Activated T-helper 1 cell treated with Interleukin-2 at 50 U/mL for 16 hours (primary cell): ENCODE measurements around the gene AP2M1.

ENCODE experiments used
- DNase-seq: peaks from one replicate; pipeline ENCODE4 v3.0.0-alpha.2; 2020; ENCODE audit warnings: low read depth

Gene AP2M1

DNA sequence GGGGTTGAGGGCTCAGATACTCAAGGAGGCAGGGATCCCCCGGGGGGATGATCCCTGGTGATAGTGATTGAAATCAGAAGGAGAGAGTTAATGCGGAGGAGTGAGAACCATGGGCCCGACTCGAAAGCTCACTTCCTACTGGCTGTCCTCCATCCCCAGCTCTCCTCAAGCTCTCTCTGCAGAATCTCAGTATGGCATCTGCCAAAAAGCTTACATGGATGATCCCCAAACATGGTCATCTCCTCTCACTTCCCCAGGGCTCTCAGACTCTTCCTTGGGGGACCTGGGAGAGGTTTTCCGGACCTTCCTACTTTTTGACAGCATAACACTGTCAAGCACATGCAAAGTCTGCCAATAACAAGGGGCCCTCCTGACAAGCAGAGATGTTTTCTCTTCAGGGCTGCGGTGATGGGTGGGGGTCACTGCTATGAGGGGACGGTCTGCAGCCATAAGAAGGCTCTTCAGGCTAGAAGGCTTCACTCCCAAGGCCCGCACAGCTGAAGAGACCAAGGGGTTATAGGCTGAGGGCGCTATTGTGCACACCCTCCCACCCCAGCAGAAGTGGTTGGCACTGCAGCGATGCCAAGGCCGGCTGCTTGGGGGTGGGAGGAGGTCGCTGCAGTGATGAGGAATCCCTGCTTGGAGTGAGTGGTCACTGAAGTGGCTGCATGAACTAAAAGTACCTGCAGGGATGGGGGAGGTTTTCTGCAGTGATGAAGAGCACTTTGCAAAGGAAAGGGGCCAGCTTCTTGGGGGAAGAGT lies 53.9 kb downstream of the AP2M1 start:
- DNase-seq: no peak

DNA sequence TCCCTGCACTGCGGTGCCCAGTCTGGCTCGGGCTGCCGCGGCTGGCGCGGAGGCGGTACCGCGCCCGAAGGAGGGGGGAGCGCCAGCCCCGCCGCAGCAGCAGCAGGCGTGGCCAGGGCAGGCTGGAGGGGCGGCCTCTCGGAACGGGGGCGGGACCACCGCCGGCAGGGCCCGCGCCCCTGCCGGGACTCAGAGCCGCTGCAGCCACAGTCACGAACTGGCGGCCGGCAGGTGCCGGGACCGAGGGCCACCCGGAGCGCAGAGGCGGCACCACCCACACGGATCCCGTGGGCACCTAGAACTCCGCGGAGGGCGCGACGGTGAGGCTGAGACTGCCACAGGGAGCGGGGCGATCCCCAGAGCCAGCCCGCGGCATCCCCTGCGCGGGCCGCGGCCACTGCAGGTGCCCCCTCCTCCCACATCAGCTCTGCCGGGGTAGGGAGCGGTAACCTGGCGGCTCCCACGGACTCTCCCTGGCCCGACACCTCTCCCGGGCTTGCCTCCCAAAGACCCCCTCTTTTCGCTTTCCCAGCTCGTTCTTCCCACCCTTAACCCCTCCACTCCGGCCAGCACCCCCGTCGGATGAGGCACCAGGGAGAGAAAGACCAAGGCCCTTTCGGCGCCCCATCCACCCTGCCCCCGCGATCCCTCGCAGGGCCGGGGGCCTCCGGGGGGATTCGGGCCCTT lies 54.9 kb downstream of the AP2M1 start, which contains the start of gene VWA5B2:
VWA5B2 (plus strand) TSS at position 192 of the 687 bp plus-strand sequence. CDS start 944 bp downstream, outside the sequence.
- peak; percentile 66 for DNase-seq

DNA sequence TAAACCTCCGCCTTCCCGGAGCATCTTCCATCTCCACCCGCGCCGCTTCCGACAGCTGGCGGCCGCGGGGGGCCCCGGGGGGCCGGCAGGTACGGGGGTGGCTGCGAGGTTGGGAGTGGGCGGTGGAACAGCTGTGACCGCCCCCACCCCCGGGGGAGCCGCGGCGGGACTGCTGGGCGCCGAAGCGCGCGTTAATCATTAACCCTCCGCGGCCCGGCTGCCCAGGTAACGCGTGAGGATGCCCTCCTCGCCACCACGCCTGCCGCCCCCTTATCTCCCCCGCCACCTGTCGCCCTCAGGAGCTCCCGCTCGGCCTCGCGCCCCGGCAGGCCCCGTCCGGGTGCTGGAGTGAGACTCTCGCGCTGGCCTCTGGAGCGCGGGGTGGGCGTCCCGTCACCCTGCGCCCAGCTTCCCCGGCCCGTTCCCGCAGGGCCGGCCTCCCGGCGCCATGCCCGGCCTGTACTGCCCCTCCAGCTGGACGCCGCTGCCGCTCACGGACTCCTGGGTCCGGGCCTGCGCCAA lies 55.5 kb downstream of the AP2M1 start:
- DNase-seq: no peak

DNA sequence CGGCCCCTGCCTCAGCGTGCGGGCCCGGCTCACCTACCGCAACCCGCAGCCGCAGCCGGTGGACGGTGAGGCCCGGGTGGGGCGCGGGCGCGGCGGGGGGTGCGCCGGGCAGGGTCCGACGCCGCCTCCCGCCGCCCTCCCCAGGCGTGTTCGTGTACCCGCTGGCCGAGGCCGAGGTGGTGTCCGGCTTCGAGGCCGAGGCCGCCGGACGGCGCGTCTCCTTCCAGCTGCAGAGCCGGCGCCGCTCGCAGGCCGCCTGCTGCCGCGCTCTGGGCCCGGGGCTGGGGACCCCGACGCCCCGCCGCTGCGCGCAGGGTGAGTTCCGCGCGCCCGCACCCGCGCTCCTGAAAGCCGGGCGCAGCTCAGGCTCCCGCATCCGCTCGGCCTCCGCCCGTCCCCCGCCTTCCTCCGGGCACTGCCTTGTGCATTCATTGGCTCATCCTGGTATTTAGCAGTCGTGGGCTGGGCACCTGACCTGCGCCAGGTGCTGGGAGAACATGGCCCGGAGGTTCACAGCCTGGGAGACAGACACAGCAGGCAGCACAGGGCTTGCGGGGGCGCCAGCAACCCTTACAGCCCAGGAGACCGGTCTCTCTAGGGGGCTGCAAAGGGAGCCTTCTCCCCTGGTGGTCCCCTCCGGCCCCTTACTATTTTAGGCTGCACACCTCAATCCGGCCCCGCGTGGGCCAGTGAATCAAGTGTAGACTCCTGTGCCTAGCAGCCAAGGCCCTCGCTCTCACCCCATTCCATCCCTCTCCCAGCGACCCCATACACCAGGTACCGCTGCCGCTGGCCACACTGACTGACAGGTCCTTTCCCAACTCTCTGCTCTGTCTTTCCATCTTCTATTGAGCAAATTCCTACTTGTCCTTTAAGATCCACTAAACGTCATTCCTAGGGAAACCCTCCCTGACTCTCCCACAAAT lies 56.2 kb downstream of the AP2M1 start:
- DNase-seq: no peak

DNA sequence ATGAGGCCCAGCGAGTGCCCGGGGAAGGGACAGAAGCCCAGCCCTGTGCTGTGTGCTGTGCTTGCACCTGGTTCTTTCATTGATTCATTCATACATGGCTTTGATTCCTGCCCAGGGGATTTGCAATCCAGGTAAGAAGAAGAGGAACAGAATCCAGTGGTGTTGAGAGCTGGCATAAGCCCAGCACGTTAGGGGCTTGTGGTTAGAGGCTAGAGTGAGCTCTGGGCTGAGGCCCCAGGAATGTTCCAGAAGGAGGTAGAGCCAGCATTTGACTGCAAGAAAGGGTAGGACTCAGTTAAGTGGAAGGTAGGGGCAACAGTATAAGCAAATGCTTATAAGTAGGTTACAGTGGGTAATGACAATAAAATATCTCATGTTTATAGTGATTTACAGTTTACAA lies 57.0 kb downstream of the AP2M1 start:
- DNase-seq: no peak

DNA sequence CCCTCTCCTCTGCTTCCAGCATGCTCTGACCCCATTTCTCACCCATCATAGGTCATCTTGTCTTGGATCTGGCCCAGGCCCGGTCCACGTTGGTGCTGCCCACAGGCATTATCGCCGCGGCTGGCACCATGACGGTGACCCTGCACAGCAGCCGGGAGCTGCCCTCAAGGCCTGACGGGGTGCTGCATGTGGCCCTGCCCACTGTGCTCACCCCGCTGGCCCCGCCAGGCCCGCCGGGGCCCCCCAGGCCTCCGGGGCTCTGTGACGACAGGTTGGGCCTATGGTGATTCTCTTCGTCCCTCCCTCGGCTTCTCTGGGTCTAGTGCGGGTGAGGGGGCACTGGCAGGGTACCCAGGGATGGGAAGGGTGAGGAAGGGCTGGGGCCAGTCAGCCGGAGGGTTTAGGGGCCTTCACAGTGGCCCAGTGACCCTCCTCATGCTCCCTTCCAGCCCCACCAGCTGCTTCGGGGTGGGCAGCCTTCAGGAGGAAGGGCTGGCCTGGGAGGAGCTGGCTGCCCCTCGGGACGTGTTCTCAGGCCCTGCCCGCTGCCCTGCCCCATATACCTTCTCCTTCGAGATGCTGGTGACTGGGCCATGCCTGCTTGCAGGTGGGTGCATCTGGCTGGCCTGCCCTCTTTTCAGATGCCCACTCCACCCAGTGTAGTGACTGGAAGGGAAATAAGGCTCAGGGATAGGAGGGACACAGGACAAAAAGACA lies 58.6 kb downstream of the AP2M1 start:
- no peak for DNase-seq
